CD4-positive, alpha-beta T cell treated with Interleukin-21 for 1 hour (primary cell): ENCODE data around the gene RABGGTA.
A peak's percentile ranks its signal among the peaks of the same experiment; 100 is the strongest.
"Not testable (repeated sequence)": the region's sequence is repeated elsewhere in the genome, so short reads cannot be mapped to it uniquely, and the experiment has no call there.

Experiments
- DNase-seq: peaks from one replicate; pipeline ENCODE4 v3.0.0-alpha.2; 2020

RABGGTA gene

GRCh38 chr14:24259282-24260025 is 11.9 kb downstream of the RABGGTA start:
- DNase-seq = no peak

- DNase-seq = no peak
Measured at GRCh38 chr14:24258548-24259265, 12.7 kb downstream of the RABGGTA start.

GRCh38 chr14:24258119-24258518 is 13.3 kb downstream of the RABGGTA start:
- no peak for DNase-seq

- no peak for DNase-seq
Measured at GRCh38 chr14:24256960-24257359, 14.4 kb downstream of the RABGGTA start.

GRCh38 chr14:24255931-24256711 is 15.3 kb downstream of the RABGGTA start:
- DNase-seq = no peak

GRCh38 chr14:24255438-24255837 is 16.0 kb downstream of the RABGGTA start:
- DNase-seq = no peak

GRCh38 chr14:24254630-24255392 is 16.6 kb downstream of the RABGGTA start:
- DNase-seq = no peak

- DNase-seq = no peak
Measured at GRCh38 chr14:24253936-24254335, 17.5 kb downstream of the RABGGTA start.

- DNase-seq = no peak
Measured at GRCh38 chr14:24252289-24253124, 18.9 kb downstream of the RABGGTA start.

- no peak for DNase-seq
Measured at GRCh38 chr14:24251880-24252288, 19.5 kb downstream of the RABGGTA start.

GRCh38 chr14:24250354-24250753 is 21.0 kb downstream of the RABGGTA start:
- DNase-seq = no peak

- DNase-seq = no peak
Measured at GRCh38 chr14:24249230-24250021, 22.0 kb downstream of the RABGGTA start.

GRCh38 chr14:24247422-24247821 is 24.0 kb downstream of the RABGGTA start:
- DNase-seq = no peak

GRCh38 chr14:24246765-24247212 is 24.6 kb downstream of the RABGGTA start:
- peak; percentile 62 for DNase-seq

- DNase-seq = not testable (repeated sequence)
Measured at GRCh38 chr14:24245350-24245749, 26.0 kb downstream of the RABGGTA start.

- no peak for DNase-seq
Measured at GRCh38 chr14:24243336-24243836, 28.0 kb downstream of the RABGGTA start.

- peak; percentile 94 for DNase-seq
Measured at GRCh38 chr14:24241829-24242443, 29.5 kb downstream of the RABGGTA start.

- no peak for DNase-seq
Measured at GRCh38 chr14:24240110-24240918, 31.1 kb downstream of the RABGGTA start.

- DNase-seq = no peak
Measured at GRCh38 chr14:24238527-24239037, 32.8 kb downstream of the RABGGTA start.
